ENCODE measurements around the gene GNAO1.

The GNAO1 gene

DNA sequence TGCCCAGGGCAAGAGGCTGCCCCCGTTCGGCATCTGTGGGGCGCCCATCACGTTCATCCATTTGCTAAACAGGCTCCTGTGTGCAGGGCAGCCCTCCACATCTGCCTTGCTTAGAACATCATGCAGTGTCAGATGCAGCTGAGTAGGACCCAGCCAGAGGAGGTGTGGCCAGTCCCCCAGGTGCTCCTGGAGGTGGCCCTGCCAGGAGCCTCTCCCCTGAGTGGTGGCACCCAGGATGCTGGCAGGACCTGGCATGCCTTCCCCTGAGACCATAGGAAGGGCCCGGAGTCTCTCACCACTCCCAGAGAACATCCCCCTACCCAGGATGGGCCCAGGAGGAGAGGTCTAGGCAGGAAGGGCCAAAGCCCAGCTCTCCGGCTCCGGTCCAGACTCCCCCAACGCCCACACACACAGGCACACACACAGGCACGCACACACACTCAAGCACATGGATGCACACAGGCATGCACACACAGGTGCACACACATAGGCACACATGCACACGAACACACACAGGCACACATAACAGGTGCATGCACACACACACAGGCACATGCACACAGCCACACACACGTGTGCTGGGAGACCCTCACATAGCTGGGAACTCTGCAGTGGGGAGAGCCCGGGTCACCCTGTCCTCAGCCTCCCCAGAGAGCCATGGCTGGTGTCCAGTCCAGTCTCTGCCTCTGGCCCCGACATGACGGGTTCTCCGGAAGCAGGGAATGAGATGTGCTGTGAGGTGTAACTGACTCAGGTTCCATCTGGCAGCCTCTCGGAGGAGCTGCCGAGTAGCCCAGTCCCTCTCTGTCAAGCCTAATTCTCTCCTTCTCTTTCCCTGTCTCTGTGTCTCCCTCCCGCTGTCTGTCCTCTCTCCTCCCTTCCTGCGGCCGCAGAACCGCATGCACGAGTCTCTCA lies 159.5 kb downstream of the GNAO1 start:
- Mint-ChIP-seq H3K4me3 (no peak overlapping the region), H3K36me3 (no peaks in the 10 kb centered on the region), H3K4me1 (no peaks in the 10 kb centered on the region), H3K27ac (no peak overlapping the region), H3K9me3 (no peaks in the 10 kb centered on the region)
- DNase-seq (ENCODE audit: low spot score in 2 of 2) (no peak), ATAC-seq (no peak)

DNA sequence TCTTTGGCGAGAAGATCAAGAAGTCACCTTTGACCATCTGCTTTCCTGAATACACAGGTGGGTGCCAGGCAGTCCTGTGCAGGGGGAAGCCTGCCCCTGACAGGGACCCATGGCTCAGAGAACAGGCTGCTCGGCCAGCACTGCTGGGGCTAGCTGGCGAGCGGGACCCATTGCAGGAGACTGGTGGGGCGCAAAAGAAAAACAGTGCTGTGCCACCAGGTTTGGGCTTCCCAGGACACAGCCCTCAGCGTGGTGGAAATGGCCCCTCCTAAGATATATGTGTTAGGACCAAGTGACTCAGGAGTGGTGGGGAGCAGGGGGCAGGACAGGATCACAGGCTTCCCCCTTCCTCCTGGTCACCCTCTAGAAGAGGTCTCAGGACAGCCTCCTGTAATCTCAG lies 160.2 kb downstream of the GNAO1 start:
- H3K4me1 Mint-ChIP-seq = peaks cover 7% of the 10 kb centered on the region
- no peak overlapping the region for H3K4me3 Mint-ChIP-seq
- H3K27ac Mint-ChIP-seq = no peak overlapping the region
- no peak for ATAC-seq
- peaks cover 3% of the 10 kb centered on the region for H3K36me3 Mint-ChIP-seq
- no peaks in the 10 kb centered on the region for H3K9me3 Mint-ChIP-seq
- no peak for DNase-seq (ENCODE audit: low spot score in 2 of 2)

DNA sequence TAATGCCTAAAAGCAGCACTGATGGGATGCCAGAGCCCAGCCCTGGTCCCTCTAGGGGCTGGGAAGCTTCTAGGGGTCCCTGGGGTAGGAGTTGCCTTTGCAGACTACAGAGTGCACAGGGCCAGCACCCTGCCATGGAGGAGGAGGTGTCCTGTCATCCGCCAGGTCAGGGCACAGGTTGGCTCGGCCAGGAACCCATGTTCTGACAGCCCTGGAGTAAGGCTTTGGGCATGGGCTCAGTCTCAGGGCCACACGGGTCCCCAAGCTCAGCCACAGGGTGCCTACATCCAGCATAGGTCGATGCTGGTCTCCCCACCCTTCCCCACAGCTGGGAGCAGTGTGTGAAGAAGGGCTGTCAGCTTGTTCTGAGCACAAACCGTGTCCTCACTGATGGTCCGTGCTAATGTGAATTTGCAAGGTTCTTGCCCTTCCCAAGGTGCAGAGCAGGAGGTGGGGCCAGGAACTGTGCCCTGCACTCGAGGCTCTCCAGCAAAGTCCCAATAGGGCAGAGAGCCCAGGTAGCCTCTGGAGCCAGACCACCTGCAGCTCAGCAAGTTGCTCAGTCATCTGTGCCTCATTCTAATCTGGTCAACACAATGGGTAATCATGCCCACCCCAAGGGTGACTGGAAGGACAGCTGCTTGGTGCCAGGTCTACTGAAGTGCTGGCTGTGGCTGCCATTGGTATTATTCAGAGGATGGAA lies 161.2 kb downstream of the GNAO1 start:
- Mint-ChIP-seq H3K36me3 (peaks cover 10% of the 10 kb centered on the region), H3K4me1 (peaks cover 17% of the 10 kb centered on the region), H3K4me3 (no peak overlapping the region), H3K27ac (no peak overlapping the region), H3K9me3 (no peaks in the 10 kb centered on the region)
- DNase-seq (ENCODE audit: low spot score in 2 of 2) (no peak), ATAC-seq (no peak)

DNA sequence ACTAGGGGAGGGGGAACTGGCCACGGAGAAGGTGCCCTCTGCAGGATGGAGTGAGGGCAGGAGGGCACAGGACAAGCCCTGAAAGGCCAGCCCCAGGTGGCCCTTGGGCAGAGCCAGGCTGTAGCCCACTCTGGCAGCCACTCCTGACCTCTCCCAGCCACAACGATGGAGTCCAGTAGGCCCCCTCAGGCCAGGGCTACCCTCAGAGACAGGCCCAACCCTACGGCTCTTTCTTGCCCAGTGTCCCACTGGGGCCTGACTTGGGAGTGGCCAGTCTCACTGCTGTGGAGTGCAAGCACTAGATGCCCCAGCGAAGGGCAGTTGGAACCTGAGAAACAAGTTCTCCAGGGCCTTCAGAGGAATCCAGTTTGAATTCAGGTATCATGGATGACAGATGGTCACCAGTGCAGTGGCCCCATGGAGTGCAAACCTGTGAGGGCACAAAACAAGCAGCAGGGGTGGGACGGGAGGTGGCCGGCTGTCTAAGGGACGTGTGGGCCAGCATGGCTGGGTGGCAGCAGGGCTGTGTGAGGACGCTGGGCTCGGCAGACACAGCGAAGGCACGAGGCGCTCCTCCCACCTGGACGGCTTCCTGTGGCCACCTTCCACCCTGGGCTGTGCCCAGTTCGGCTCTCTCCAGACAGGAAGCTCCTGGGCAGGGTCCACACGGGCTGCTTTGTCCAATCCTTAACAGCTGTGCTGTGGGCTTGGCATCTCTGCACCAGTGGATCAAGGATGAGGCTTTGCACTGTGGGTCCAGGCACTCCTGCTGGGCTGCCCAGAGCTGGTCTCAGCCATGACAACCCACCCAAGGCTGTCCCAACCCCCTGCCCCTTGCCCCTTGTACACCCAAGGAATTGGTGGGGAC lies 162.0 kb downstream of the GNAO1 start:
- Mint-ChIP-seq H3K4me1 (peaks cover 25% of the 10 kb centered on the region), H3K36me3 (peaks cover 10% of the 10 kb centered on the region), H3K4me3 (no peak overlapping the region), H3K9me3 (no peaks in the 10 kb centered on the region), H3K27ac (no peak overlapping the region)
- ATAC-seq = no peak
- no peak for DNase-seq (ENCODE audit: low spot score in 2 of 2)

DNA sequence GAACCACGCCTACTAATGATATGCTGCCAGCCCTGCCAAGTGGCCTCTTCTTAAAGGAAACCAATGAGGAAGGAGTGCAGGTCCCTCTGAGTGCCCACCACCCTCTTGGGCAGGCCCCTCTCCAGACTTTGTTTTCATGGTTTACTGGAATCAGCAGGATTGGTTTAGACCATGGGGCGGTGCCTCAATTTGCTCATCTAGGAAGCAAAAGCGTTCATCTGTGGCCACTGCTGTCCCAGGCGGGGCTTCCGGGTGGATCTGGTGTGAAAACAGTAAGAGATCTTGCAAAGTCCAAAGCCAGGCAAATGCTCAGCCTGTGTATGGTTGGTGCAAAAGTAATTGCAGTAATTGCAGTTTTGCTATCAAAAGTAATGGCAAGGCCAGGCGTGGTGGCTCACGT lies 162.7 kb downstream of the GNAO1 start:
- Mint-ChIP-seq H3K9me3 (no peaks in the 10 kb centered on the region), H3K4me1 (peaks cover 27% of the 10 kb centered on the region), H3K36me3 (peaks cover 10% of the 10 kb centered on the region), H3K4me3 (no peak overlapping the region), H3K27ac (no peak overlapping the region)
- DNase-seq (ENCODE audit: low spot score in 2 of 2) = no peak
- no peak for ATAC-seq

DNA sequence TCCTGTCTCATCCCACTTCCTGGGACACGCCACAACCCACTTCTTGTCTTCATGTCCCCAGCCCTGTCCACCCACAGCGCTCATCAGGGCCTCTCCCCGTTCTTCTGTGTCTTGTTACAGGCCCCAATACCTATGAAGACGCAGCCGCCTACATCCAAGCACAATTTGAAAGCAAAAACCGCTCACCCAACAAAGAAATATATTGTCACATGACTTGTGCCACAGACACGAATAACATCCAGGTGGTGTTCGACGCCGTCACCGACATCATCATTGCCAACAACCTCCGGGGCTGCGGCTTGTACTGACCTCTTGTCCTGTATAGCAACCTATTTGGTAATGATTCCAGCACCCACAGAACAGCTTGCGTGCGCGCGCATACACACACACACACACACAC lies 163.5 kb downstream of the GNAO1 start:
- no peak overlapping the region for H3K27ac Mint-ChIP-seq
- peaks cover 27% of the 10 kb centered on the region for H3K4me1 Mint-ChIP-seq
- ATAC-seq = no peak
- H3K36me3 Mint-ChIP-seq = peaks cover 10% of the 10 kb centered on the region
- no peak overlapping the region for H3K4me3 Mint-ChIP-seq
- DNase-seq (ENCODE audit: low spot score in 2 of 2) = no peak
- H3K9me3 Mint-ChIP-seq = no peaks in the 10 kb centered on the region

DNA sequence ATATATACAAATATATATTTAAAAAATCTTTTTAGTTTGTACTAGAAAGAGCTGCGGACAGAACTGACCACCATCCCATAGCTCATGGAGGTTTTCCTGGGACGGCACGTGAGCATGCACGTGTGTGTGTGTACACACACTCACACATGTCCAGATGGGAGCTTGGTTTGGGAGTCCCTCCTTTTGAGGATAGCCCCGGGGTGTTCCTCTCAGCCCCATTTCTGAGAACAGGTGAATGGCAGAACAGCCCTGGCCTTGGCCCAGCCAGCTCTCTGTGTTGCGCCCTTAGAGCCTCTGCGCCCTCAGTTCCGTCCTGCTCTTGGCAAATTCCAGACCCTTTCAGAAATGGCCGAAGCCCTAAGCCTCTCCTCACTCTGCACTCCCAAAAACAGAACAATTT lies 163.9 kb downstream of the GNAO1 start:
- Mint-ChIP-seq H3K9me3 (no peaks in the 10 kb centered on the region), H3K4me3 (no peak overlapping the region), H3K36me3 (peaks cover 15% of the 10 kb centered on the region), H3K4me1 (peaks cover 32% of the 10 kb centered on the region), H3K27ac (no peak overlapping the region)
- ATAC-seq (no peak), DNase-seq (ENCODE audit: low spot score in 2 of 2) (no peak)

DNA sequence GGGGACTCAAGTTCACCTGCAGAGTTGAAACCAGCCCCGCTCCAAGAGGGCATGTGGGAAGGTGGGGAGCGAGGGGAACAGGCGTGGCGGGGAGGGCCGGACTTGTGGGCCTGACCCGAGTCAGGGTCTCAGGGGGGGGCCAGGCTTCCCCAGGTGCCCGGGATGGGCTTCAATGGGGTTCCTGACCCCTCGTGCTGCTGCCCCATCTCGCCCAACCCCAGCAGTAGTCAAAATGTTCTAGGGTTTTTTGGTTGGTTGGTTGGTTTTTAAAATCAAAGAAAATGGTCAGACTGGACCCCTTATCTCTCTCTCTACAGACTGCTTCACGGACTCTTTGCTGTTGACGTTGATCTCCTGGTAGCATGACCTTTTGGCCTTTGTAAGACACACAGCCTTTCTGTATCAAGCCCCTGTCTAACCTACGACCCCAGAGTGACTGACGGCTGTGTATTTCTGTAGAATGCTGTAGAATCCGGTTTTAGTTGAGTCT lies 164.5 kb downstream of the GNAO1 start:
- DNase-seq (ENCODE audit: low spot score in 2 of 2) (no peak), ATAC-seq (no peak)
- Mint-ChIP-seq H3K4me1 (peaks cover 34% of the 10 kb centered on the region), H3K4me3 (peak overlapping the region; percentile 78), H3K36me3 (peaks cover 18% of the 10 kb centered on the region), H3K27ac (peak overlapping the region; percentile 97), H3K9me3 (no peaks in the 10 kb centered on the region)

DNA sequence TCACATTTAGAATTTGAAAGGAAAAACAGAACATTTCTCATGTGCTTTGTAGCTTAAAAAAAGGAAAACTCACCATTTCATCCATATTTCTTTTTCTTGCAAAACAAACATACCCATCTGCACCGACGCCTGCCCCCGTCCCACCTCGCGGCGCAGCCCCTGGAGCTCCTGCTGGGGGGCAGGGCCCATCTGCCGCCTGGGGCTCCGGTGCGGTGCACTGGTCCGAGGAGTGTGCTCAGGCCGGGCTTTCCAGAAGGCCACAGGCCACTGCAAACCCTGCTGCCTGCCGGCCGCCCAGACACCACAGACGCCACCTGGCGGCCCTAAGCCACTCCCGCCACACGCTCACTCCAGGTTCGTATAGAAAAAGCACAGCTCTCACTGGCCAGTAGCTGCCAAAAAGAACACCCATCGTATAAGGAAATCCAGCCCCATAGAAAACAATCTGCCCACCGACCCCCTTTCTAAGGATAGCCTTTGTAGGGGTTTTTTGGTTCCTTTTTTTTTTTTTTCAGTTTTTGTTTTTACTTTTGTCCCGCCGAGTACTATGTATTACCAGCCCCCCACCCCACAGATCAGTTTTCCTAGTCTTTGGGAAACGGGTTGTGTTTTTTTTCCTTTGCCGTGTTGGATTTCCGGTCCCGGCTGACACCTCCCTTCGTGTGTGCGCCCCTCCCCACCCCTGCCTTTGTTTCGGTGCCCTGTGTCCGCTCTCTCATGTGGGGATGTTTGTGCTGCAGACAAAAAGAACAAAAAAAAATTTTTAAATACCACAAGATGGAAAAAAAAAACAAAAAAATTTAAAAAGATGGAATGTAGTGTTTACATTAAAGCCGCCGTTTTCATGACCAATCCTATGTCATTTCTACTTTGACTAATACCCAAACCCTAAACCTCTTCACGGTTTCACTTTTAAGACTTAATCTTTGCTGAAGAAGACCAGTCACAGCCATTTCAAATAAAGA lies 165.3 kb downstream of the GNAO1 start:
- peaks cover 34% of the 10 kb centered on the region for H3K4me1 Mint-ChIP-seq
- peak overlapping the region; percentile 97 for H3K27ac Mint-ChIP-seq
- DNase-seq (ENCODE audit: low spot score in 2 of 2) = peak; percentile 33 to 80
- ATAC-seq = peak; percentile 86
- H3K9me3 Mint-ChIP-seq = no peaks in the 10 kb centered on the region
- peak overlapping the region; percentile 78 for H3K4me3 Mint-ChIP-seq
- H3K36me3 Mint-ChIP-seq = peaks cover 25% of the 10 kb centered on the region

DNA sequence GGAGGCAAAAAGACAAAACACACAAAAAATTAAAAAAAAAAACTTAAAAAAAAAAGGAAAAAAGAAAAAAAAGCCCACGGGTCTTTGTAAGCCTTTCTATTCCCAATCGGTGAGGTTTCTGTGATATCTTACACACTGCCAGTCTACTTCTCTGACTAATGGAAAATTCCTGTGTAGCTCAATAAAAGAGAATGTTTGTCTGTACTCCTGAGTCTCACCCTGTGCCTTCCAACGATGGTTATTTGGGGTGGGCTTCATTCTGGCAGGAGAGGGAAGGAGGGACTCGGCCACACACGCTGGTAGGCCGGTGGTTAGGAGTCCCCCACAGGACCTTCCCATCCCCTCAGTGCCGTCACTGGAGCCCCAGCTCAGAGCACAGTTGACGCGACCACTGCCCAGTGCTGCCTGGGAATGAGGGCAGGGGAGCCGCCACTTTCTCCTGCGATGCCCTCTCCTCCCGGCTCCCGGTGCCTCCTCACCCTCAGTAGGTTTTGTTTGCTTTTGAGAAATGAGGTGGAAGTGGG lies 166.0 kb downstream of the GNAO1 start:
- Mint-ChIP-seq H3K9me3 (no peaks in the 10 kb centered on the region), H3K27ac (peak overlapping the region; percentile 97), H3K36me3 (peaks cover 32% of the 10 kb centered on the region), H3K4me1 (peaks cover 34% of the 10 kb centered on the region), H3K4me3 (peak overlapping the region; percentile 78)
- no peak for DNase-seq (ENCODE audit: low spot score in 2 of 2)
- peak; percentile 23 for ATAC-seq

DNA sequence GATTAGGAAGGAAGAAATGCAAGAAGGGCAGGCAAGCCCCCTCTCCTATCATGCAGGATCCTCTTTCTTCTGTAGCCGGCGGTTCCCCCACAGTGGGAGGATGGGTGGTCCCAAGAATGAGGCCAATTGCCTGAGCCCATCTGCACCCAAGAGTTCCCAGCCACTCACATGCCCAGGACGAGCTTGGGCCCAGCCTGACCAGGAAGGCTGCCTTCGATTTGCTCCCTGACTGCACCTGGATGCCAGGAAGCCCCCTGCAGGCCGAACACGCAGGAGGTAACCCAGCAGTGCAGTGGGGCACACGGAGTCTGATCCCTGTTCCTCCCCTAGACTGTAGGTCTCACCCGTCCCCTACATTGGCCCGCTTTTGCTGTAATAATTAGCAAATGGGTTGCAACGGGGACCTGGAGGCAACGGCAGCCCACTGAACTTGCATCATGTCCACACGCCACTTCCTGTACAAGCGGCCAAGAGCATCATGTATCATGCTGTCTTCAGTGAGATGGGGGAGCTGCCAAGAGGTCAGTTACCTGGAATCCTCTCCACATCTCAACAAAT lies 166.6 kb downstream of the GNAO1 start:
- DNase-seq (ENCODE audit: low spot score in 2 of 2) (no peak), ATAC-seq (no peak)
- Mint-ChIP-seq H3K4me3 (peak overlapping the region; percentile 78), H3K27ac (peak overlapping the region; percentile 97), H3K36me3 (peaks cover 37% of the 10 kb centered on the region), H3K4me1 (peaks cover 34% of the 10 kb centered on the region), H3K9me3 (no peaks in the 10 kb centered on the region)

DNA sequence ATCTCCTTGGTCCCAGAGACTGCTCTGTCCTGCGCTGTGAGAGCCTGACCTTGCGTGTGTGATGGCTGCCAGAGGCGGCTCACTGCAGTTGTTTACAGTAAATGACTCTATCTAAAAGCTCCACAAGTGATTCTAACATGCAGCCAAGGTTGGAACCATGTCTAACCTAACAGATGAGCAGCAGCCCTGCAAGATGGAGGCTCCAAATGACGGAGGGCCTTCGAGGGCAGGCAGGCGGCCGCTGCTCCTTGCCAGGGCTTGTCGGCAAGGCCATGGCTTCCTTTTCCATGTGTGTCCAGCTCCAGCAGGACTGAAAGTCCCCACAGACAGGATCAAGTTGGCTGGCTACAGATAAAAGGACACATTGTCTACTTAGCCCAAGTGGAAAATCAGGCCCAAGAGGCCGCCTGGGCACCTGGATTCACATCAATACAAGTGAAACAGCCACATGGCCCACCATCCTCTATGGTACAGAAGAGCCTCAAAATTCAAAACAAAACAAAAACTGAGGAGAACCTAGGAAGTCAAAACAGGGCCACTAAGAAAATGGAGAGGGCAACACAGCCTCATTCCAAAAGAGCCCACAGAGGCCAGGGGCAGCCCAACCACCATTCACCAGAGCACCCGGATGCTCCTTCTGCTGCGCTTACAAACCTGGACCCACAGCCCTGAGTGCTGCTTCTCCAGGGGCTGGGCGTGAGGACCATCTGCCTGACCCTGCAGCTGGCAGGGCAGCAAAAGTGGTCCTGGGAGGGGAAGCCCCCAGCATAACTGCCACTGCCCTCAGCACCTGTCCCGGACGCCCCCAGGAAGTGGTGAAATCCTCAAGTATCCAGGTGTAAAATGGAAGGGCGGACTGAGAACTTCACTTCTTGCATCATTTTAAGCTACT lies 169.1 kb downstream of the GNAO1 start:
- no peak overlapping the region for H3K4me3 Mint-ChIP-seq
- peaks cover 34% of the 10 kb centered on the region for H3K4me1 Mint-ChIP-seq
- ATAC-seq (no peak), DNase-seq (ENCODE audit: low spot score in 2 of 2) (no peak)
- H3K36me3 Mint-ChIP-seq = peaks cover 47% of the 10 kb centered on the region
- H3K9me3 Mint-ChIP-seq = no peaks in the 10 kb centered on the region
- H3K27ac Mint-ChIP-seq = no peak overlapping the region

DNA sequence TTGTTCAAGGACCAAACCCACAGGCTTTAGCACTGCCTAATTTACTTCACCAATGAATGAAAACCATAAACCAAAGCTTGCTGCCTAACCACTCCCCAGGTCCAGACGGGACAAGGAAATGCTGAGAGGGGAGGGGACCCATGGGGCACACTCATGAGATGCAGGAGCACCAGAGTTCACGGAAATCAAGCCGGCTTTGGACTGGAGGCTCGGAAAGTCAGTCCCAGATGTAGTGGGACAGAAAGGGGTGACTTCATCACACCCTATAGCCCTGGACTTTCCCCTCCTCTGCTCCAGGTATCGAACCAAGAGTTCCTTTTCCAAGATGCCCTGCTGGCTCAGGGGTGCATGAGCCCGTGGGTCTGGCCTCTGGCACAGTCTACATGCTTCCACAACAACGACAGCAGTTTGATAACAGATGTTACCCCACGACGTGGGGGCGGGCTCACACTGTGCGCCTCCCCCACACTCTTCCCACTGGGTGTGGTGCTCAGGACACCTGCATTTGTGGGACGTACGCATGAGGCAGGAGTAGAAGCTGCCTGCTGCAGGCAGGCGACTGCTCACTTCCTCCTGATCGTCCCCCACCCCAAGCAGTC lies 170.9 kb downstream of the GNAO1 start:
- DNase-seq (ENCODE audit: low spot score in 2 of 2) (no peak), ATAC-seq (no peak)
- Mint-ChIP-seq H3K9me3 (no peaks in the 10 kb centered on the region), H3K4me1 (peaks cover 20% of the 10 kb centered on the region), H3K36me3 (peaks cover 46% of the 10 kb centered on the region), H3K27ac (peak overlapping the region; percentile 24), H3K4me3 (no peak overlapping the region)
